Smooth muscle cell of the umbilical artery (primary cell): ENCODE measurements around the gene PIK3CG. TPM values are rescaled to one million over a fixed set of nuclear protein-coding genes. Genes with fewer than 3 reads are reported as not detected.

Experiments used
- total RNA-seq: library from RNA; depleted of rRNA; stranded (reverse); fragments of >200 nt; gene quantifications from 2 replicates; pipeline ENCODE4 v1.2.3, GENCODE V29; 2014

Gene PIK3CG
- total RNA-seq: not detected in 2 replicates

DNA sequence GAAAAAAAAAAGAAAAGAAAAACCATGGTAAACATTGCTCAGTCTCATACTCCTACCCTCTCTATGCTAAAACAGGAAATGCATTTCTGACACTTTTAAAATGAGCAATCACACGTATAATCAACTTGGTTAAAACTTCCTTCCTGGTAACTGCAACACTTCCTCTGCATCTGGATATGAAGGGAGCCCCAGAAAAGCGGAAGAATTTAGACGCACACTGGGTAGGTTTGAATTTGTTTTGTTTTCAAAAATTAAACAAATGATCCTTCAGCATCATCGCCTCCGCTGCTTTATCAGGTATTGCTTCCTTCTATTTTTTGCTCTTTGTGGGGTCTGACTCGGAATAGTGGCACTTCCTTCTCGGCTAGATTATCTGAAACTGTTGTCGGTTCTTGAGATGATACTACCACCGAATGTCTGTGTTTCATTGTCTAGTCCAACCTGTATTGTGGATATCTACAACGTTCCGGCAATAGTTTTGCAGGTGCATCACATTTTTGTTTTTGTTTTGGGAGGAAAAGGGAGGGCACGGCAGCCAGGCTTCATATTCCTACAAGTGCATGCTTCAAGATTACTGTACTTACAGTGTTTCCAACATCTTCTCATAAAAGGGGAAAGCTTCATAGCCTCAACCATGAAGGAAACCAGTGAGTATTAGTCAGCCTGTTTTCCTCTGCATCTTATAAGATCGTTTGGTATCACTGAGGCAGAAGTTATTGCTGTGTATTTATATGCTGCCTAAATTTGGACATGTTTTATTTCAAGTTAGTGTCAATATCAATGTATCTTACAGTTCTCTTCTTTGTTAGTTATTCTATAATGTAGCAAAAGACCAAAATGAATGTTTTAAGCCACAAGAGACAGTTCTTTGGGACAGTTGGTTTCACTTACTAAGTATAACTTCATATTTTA is at the start of gene PIK3CG:
PIK3CG (plus strand) TSS at position 153 of the 912 bp plus-strand sequence. CDS start 2,280 bp downstream, outside the sequence.

Other genes starting within 250 kb of the PIK3CG start
- gene CCDC71L, start 204.1 kb upstream of the PIK3CG start, total RNA-seq: 23.9 and 89.4 TPM in 2 replicates
- gene PRKAR2B, start 179.4 kb downstream of the PIK3CG start, total RNA-seq: 4.7 and 6.8 TPM in 2 replicates